Ishikawa (cell line): ENCODE measurements around the gene AGPAT4.

Experiments
- CEBPB ChIP-seq: IDR thresholded peaks from 2 replicates; pipeline ENCODE4 v1.6.1; 2012
- CREB1 ChIP-seq: IDR thresholded peaks from 2 replicates; pipeline ENCODE4 v1.6.1; 2012; ENCODE audit warnings: low read depth
- EP300 ChIP-seq: IDR thresholded peaks from 2 replicates; pipeline ENCODE4 v1.6.1; 2012; ENCODE audit warnings: borderline replicate concordance
- FOXM1 ChIP-seq: IDR thresholded peaks from 2 replicates; pipeline ENCODE4 v1.6.1; 2012; ENCODE audit warnings: low read depth, borderline replicate concordance
- NFIC ChIP-seq: IDR thresholded peaks from 2 replicates; pipeline ENCODE4 v1.6.1; 2012
- RAD21 ChIP-seq: IDR thresholded peaks from 2 replicates; pipeline ENCODE4 v1.6.1; 2012; ENCODE audit warnings: low read depth
- REST ChIP-seq: IDR thresholded peaks from 2 replicates; pipeline ENCODE4 v1.6.1; 2012; ENCODE audit warnings: low read depth, mild to moderate bottlenecking
- TAF1 ChIP-seq: IDR thresholded peaks from 2 replicates; pipeline ENCODE4 v1.6.1; 2012; ENCODE audit warnings: low read depth, mild to moderate bottlenecking
- TCF12 ChIP-seq: IDR thresholded peaks from 2 replicates; pipeline ENCODE4 v1.6.1; 2012; ENCODE audit warnings: low read depth
- TEAD4 ChIP-seq: IDR thresholded peaks from 2 replicates; pipeline ENCODE4 v1.6.1; 2012
- USF1 ChIP-seq: IDR thresholded peaks from 2 replicates; pipeline ENCODE4 v1.6.1; 2012
- YY1 ChIP-seq: IDR thresholded peaks from 2 replicates; pipeline ENCODE4 v1.6.1; 2012; ENCODE audit warnings: low read depth
- ZBTB7A ChIP-seq: IDR thresholded peaks from 2 replicates; pipeline ENCODE4 v1.6.1; 2012; ENCODE audit warnings: low read depth
- TF ChIP-seq, protein P1 (sequence below): IDR thresholded peaks from 2 replicates; pipeline ENCODE4 v1.6.1; 2012

DNA sequence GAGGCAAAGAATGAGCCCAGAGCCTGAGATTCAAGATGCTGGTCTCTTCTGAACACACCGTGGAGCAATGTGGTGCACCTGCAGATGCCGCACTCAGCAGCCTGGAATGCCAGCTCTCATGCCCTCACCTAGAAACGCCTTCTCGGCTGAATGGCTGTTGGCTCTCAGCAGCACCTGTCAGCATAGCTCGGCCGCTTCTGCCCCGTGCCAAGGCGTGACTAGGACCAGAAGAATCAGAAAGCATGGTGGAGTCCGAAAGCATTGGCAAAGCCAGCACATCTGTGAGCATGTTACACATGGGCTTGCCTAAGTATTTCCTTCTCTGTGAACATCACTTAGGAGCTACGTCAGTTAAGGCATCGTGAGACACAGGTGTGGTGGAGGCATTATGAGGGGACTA is 141.5 kb downstream of the AGPAT4 start:
- TF ChIP-seq, protein P1, sequence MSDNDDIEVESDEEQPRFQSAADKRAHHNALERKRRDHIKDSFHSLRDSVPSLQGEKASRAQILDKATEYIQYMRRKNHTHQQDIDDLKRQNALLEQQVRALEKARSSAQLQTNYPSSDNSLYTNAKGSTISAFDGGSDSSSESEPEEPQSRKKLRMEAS: no peak
- no peak for TF ChIP-seq NFIC
- TF ChIP-seq TAF1: no peak
- TF ChIP-seq EP300: no peak
- TF ChIP-seq YY1: no peak
- TF ChIP-seq TEAD4: no peak
- TF ChIP-seq RAD21: no peak
- no peak for TF ChIP-seq REST
- TF ChIP-seq USF1: no peak
- TF ChIP-seq CEBPB: no peak
- TF ChIP-seq CREB1: no peak
- TF ChIP-seq TCF12: no peak
- no peak for TF ChIP-seq FOXM1
- no peak for TF ChIP-seq ZBTB7A
